ENCODE data around the gene FAM110D. TPM values are rescaled to one million over a fixed set of nuclear protein-coding genes. Genes with fewer than 3 reads are reported as not detected.

The FAM110D gene
- not detected in 2 replicates for total RNA-seq

DNA sequence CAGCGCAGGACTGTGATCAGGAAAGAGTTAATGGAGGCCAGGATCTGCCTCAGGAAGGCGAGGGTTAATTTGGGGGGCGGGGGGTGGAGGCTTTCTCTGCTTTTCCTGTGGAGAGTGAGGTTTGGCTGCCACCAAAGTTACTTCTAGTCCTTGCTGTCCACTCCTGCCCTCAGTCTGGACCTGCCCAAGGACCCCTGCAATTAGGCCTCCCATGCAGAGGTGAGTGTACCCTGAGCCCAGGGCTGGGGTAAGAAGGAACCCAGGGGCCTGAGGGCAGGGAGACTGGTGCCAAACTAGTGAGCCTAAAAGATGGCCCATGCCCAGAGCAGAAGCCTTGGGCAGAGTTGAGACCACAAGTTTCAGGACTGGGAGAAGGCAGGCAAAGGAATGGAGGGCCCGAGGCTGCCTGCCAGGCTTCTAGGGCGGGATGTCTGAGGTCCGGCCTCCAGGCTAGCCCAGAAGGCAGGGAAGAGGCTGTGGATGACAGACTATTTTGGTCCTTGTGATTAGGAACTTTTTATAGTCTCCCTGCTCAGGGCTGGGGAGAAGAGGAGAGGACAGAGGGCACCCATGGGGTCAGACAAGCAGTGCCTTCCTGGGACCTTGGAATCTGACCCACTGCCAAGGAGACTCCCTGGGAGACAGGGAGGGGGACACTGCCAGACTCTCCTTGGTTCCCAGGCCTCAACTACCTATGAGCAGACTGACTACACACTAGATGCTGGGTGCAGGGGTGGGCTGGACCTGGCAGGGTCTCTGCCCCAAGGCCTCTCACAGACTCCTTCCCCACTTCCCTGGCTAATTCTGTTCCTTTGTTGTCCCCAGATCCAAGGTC, at the start of gene FAM110D:
Gene FAM110D, plus strand, starts transcription at position 172 of the 835 bp plus-strand sequence. CDS start 2,213 bp downstream, outside the sequence.
- TF ChIP-seq, protein P1, sequence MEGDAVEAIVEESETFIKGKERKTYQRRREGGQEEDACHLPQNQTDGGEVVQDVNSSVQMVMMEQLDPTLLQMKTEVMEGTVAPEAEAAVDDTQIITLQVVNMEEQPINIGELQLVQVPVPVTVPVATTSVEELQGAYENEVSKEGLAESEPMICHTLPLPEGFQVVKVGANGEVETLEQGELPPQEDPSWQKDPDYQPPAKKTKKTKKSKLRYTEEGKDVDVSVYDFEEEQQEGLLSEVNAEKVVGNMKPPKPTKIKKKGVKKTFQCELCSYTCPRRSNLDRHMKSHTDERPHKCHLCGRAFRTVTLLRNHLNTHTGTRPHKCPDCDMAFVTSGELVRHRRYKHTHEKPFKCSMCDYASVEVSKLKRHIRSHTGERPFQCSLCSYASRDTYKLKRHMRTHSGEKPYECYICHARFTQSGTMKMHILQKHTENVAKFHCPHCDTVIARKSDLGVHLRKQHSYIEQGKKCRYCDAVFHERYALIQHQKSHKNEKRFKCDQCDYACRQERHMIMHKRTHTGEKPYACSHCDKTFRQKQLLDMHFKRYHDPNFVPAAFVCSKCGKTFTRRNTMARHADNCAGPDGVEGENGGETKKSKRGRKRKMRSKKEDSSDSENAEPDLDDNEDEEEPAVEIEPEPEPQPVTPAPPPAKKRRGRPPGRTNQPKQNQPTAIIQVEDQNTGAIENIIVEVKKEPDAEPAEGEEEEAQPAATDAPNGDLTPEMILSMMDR (conservative IDR thresholded peaks at IDR 0.05; ENCODE audit: low read depth, low read length), result no peak
- H3K4me3 ChIP-seq (ENCODE audit: low read depth, low read length), result no peak within 1 kb of the TSS
- DNase-seq (ENCODE audit: low read depth), result no peak

DNA sequence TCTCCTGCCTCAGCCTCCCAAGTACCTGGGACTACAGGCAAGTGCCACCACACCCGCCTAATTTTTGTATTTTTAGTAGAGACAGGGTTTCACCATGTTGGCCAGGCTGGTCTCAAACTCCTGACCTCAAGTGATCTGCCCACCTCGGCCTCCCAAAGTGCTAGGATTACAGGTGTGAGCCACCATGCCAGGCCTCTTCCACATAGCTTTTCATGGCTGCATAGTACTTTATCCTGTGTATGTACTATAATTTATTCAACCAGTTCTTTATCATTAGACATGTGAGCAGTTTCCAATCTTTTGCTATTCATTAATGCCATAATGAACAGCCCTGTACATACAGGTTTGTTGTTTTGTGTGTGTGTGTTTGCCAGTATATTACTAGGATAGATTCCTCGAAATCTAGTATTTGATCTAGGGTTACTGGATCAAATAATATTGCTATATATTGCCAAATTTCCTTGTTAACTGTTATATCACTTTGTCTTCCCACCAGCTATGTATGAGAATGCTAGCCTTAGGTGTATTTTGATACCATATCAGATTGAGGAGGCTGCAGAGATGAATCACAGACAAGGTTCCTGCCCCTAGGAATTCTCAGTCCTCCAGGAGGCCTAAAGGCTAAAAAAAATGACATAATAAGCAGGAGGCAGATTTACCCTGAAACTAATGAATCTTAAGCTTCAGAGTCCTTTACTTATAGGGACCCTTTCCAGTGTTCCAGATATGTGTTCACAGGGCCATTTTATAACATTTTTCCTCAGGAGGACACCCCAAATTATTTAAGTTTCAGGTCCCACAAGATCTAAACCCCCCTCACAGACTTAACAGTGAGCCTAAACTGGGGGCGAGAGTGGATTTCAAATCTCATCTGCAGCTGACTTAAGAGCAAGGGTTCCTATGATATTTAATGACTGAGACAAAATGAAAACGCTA, 49.4 kb upstream of the FAM110D start:
- H3K4me3 ChIP-seq (ENCODE audit: low read depth, low read length), result no peak overlapping the region
- DNase-seq (ENCODE audit: low read depth), result no peak
- TF ChIP-seq, protein P1 (conservative IDR thresholded peaks at IDR 0.05; ENCODE audit: low read depth, low read length), result no peak

DNA sequence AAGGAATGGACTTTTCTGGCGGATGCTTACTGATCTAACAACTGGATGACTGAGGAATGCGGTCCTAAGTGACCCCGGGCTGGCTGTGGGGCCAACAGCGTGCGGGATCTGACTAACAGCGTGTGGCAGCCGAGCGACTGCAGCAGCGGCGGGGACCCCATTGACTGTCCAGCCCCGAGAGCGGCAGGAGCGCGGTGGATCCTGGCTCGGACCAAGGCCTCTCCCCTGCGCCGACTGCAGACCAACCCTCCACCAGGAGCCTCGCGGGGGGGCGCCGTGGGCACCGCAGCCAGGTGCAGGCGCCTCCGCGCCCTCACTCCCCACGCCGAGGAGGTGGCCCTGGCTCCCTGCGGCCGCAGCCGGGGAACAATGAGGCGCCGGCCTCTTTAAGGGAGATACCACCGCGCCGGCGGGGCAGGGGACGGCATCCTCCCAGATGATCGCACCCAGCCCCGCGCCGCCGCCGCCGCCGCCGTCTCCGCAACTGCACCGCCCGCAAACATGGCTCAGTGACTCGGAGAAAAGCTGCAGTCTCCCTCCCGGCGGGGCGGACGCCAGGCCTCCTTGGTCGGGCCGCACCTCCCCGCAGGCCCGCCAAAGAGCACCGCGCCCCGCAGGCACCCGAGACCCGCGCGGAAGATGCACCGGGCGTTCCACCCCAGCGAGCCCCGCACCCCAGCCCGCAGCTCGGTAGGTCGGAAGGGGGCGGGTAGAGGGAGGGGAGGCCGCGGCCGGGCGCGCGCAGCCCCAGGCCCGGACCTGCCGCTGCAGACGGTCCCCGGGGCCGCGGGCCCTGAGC, 47.9 kb upstream of the FAM110D start:
- DNase-seq (ENCODE audit: low read depth), result no peak
- peak overlapping the region; percentile 94 for H3K4me3 ChIP-seq (ENCODE audit: low read depth, low read length)
- TF ChIP-seq, protein P1 (conservative IDR thresholded peaks at IDR 0.05; ENCODE audit: low read depth, low read length), result no peak

DNA sequence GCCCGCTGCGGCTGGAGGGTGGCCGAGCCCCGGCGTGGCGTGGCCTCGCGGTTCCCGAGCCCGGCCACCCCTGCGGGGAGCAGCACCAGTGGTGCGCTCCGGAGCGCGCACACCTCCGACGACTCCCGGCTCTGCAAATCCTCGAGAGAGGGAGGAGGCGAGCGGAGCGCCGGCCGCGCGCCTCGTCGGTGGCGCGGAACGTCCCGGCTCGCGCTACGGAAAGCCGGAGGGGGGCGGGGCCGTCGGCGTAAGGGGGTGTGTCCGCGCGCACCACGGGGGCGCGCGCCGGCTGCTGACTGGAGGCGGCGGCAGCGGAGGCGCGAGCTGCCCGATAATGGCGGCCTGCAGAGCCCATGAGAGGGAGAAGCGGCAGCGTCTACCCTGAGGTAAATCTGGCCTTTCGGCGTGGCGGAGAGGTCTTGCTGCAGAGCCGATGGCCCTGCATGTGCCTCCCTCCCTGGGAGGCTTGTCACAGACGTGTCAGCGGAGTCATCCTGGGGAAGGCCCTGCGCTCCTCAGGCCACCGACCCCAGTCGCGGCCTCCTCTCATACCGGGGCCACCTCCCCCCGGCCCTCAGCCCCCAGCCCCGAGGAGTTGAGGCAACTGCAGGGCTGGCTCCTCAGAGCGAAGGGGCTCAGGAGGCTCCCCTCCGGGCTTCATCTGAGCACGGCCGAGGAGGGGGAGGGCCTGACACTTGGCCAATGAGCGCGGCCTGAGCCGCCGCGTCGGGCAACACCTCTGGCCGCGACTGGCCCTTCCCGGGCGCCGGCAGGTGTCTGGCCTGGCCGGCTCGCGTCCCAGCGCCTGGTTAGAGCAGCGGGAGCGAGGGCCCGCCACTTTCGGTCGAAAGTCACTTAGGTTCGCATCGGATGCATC, 47.1 kb upstream of the FAM110D start, which contains the start of gene PDIK1L:
Gene PDIK1L, plus strand, starts transcription at position 295 of the 877 bp plus-strand sequence. CDS start 2,485 bp downstream, outside the sequence.
- peak; percentile 59 for DNase-seq (ENCODE audit: low read depth)
- TF ChIP-seq, protein P1 (conservative IDR thresholded peaks at IDR 0.05; ENCODE audit: low read depth, low read length), result no peak
- H3K4me3 ChIP-seq (ENCODE audit: low read depth, low read length), result peak within 1 kb of the TSS; percentile 94

DNA sequence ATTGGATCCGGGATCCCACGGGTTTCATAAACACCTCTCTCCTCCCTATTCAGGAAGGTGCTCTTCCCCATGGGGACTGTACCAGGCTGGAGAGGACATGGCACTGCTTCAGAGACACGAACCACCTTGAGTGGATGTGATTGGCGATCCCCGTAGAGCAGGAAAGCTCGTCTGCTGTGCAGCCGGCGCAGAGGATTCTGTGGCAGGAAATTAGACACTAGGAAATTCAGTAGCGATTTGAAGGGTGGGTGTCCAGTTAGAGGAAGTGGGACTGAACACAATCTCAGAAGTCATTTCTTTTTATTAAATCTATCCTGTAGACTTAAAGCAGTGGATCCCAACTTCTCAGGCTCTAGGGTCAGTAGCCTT, 46.5 kb upstream of the FAM110D start:
- no peak for DNase-seq (ENCODE audit: low read depth)

More for the DNA sequence above, 46.5 kb upstream of the FAM110D start:
- TF ChIP-seq, protein P1 (conservative IDR thresholded peaks at IDR 0.05; ENCODE audit: low read depth, low read length), result no peak
- peak overlapping the region; percentile 94 for H3K4me3 ChIP-seq (ENCODE audit: low read depth, low read length)
